GM18868 (cell line): ENCODE data around the gene TCEAL3.
"Not testable (repeated sequence)": the region's sequence is repeated elsewhere in the genome, so short reads cannot be mapped to it uniquely, and the experiment has no call there.

Experiments used
- ATAC-seq: cut with Tn5 transposase; IDR thresholded peaks from one replicate; pipeline ENCODE4 v1.9.1; 2021; ENCODE audit warnings: mild to moderate bottlenecking, moderate library complexity; ENCODE audit not compliant: unreplicated experiment

Gene TCEAL3

GRCh38 chrX:103607364-103608305 lies at the start of gene TCEAL3:
Gene TCEAL3, plus strand, starts transcription at chrX:103607963. Its CDS starts 1,102 bp downstream, at chrX:103609065.
- peak; percentile 82 for ATAC-seq

- no peak for ATAC-seq
Measured at GRCh38 chrX:103560256-103560655, 47.5 kb upstream of the TCEAL3 start.

GRCh38 chrX:103562801-103563200 lies 45.0 kb upstream of the TCEAL3 start:
- no peak for ATAC-seq

GRCh38 chrX:103565197-103565596 lies 42.6 kb upstream of the TCEAL3 start:
- ATAC-seq = peak; percentile 91

GRCh38 chrX:103565752-103566151 lies 42.0 kb upstream of the TCEAL3 start:
- ATAC-seq = peak; percentile 49

GRCh38 chrX:103571121-103571520 lies 36.6 kb upstream of the TCEAL3 start:
- ATAC-seq = no peak

- no peak for ATAC-seq
Measured at GRCh38 chrX:103571726-103572125, 36.0 kb upstream of the TCEAL3 start.

GRCh38 chrX:103573202-103573601 lies 34.6 kb upstream of the TCEAL3 start:
- ATAC-seq = no peak

GRCh38 chrX:103584596-103584995 lies 23.2 kb upstream of the TCEAL3 start:
- no peak for ATAC-seq

- peak; percentile 94 for ATAC-seq
Measured at GRCh38 chrX:103585411-103586313, 22.1 kb upstream of the TCEAL3 start, which contains the start of gene TCEAL4. Gene TCEAL4, plus strand, starts transcription at chrX:103585515. Its CDS starts 1,161 bp downstream, at chrX:103586676.

- peak; percentile 49 for ATAC-seq
Measured at GRCh38 chrX:103586314-103586646, 21.5 kb upstream of the TCEAL3 start.

- no peak for ATAC-seq
Measured at GRCh38 chrX:103586659-103587058, 21.1 kb upstream of the TCEAL3 start.

- not testable (repeated sequence) for ATAC-seq
Measured at GRCh38 chrX:103592295-103592694, 15.5 kb upstream of the TCEAL3 start.

GRCh38 chrX:103595202-103595601 lies 12.6 kb upstream of the TCEAL3 start:
- not testable (repeated sequence) for ATAC-seq

- ATAC-seq = peak; percentile 25
Measured at GRCh38 chrX:103608306-103608963, 672 bp downstream of the TCEAL3 start.

- ATAC-seq = no peak
Measured at GRCh38 chrX:103610282-103610681, 2.5 kb downstream of the TCEAL3 start.

GRCh38 chrX:103613362-103613890 lies 5.7 kb downstream of the TCEAL3 start:
- ATAC-seq = no peak

- ATAC-seq = no peak
Measured at GRCh38 chrX:103614999-103615398, 7.2 kb downstream of the TCEAL3 start.

GRCh38 chrX:103615781-103616371 lies 8.1 kb downstream of the TCEAL3 start:
- ATAC-seq = peak; percentile 50

GRCh38 chrX:103616676-103617186 lies 9.0 kb downstream of the TCEAL3 start:
- ATAC-seq = no peak
